Caki2 (cell line): ENCODE measurements around the gene KCTD4. TPM values are rescaled to one million over a fixed set of nuclear protein-coding genes. Genes with fewer than 3 reads are reported as not detected.

Experiments
- DNase-seq: peaks from one replicate; pipeline ENCODE4 v3.0.0-alpha.2; 2015; ENCODE audit warnings: low read depth
- in situ Hi-C: cut with HindIII; loops from 2 replicates; pipeline ENCODE4 v1.10.0; 2016; ENCODE audit warnings: low sequenced_read_pairs, low pct_unique_long_range_greater_than_20kb, mixed read lengths
- total RNA-seq: library from RNA; depleted of rRNA; stranded (reverse); fragments of >200 nt; shearing (Covaris generic); gene quantifications from 2 replicates; pipeline ENCODE4 v1.2.3, GENCODE V29; 2014; ENCODE audit warnings: low replicate concordance

The KCTD4 gene
- total RNA-seq, 1 experiment from 2014 or later = 2.2 TPM

DNA sequence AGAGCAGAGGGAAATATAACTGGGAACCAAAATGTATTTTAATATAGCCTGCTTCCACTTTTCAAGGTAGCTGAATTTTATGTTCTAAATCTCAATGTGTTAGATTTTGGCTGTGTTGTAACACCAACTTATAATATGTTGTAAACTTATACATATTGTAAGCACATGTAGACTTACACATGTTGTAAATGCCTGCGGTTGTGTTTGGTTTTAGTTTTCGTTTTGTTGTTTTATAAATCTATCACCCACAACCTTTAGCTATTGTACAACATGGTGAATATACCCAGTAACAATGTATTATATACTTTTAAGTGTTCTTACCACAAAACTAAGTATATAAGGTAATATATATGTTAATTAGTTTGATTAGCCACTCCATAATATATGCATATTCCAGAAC is 15.6 kb downstream of the KCTD4 start:
- in situ Hi-C loops = no loop called here
- no peak for DNase-seq

- in situ Hi-C loops = no loop called here
- DNase-seq = no peak
Measured at GRCh38 chr13:45184693-45185092, 16.2 kb downstream of the KCTD4 start.

- DNase-seq = no peak
- in situ Hi-C loops = no loop called here
Measured at GRCh38 chr13:45180713-45181601, 19.9 kb downstream of the KCTD4 start.

DNA sequence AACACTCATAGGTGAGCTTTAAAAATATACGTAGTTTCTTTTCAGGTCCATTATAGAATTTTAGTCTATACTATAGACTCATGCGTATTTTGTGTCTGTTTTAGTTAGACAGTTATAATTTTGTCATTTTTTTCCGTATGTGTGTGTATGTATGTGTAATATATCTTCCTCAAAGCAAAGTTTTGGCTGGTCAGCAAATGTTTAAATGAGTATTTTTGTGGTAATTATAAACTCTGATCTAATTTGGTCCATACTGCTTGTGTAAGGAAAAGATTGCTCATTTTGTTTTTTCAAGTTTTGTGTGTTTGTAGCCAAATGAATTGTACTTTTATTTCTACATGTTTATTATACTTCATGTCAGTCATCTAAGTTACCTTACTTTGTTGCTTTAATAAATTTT is 20.5 kb downstream of the KCTD4 start:
- in situ Hi-C loops = no loop called here
- no peak for DNase-seq

GRCh38 chr13:45179428-45179827 is 21.4 kb downstream of the KCTD4 start:
- in situ Hi-C loops = no loop called here
- DNase-seq = peak; percentile 53

GRCh38 chr13:45178349-45179162 is 22.3 kb downstream of the KCTD4 start:
- in situ Hi-C loops = no loop called here
- peak; percentile 75 for DNase-seq

- no peak for DNase-seq
- in situ Hi-C loops = no loop called here
Measured at GRCh38 chr13:45174478-45174877, 26.4 kb downstream of the KCTD4 start.

DNA sequence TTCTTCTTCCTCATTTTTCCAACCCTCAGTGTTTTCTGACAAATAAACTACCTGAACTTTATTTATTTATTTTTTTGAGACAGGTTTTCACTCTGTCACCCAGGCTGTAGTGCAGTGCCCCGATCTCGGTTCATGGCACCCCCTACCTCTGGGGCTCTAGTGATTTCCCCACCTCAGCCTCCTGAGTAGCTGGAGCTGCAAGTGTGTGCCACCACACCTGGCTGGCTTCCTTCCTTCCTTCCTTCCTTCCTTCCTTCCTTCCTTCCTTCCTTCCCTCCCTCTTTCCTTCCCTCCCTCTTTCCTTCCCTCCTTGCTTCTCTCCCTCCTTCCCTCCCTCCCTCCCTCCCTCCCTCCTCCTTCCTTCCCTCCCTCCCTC is 32.3 kb downstream of the KCTD4 start:
- DNase-seq = no peak
- in situ Hi-C loops = no loop called here

- DNase-seq = peak; percentile 53
- in situ Hi-C loops = no loop called here
Measured at GRCh38 chr13:45167611-45168554, 33.0 kb downstream of the KCTD4 start.

DNA sequence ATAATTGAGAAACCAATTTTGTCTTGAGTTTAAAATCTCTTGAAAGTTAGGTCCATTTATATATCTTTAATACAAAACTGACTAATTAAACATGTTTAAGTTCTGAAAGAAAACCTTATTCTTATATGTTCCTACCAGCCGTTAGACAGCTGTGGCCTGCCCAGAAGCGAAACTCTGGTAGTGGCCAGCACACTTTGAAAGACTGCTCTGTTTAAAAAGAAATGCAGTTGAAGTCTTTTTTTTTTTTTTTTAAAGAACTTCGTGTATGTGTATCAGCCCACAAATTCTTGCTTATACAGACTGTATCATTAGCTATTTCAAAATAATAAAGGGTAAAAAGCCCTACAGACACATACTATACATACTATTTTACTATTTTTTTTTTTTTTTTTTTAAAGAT is 34.0 kb downstream of the KCTD4 start:
- in situ Hi-C loops = no loop called here
- no peak for DNase-seq

GRCh38 chr13:45162821-45163220 is 38.0 kb downstream of the KCTD4 start:
- DNase-seq = peak; percentile 64
- in situ Hi-C loops = no loop called here

DNA sequence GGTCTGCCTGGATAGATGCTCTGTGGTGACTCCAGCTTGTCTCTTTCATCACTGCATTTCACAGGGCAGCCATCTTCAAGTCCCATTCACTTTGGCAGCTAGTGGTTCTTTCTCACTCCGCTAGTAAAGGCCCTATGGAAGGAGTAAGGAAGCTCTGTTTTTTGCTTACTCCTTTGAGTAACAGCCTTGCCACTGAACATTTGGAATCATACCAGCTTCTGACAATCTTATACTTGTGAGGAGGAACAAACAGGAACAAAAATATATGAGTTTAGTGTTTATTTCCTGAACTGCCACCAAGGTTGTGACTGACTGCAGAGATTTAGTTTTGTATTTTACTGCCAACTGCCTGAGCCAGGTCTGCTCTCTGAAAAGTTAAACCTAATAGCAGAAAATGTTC is 38.7 kb downstream of the KCTD4 start:
- in situ Hi-C loops = no loop called here
- no peak for DNase-seq

DNA sequence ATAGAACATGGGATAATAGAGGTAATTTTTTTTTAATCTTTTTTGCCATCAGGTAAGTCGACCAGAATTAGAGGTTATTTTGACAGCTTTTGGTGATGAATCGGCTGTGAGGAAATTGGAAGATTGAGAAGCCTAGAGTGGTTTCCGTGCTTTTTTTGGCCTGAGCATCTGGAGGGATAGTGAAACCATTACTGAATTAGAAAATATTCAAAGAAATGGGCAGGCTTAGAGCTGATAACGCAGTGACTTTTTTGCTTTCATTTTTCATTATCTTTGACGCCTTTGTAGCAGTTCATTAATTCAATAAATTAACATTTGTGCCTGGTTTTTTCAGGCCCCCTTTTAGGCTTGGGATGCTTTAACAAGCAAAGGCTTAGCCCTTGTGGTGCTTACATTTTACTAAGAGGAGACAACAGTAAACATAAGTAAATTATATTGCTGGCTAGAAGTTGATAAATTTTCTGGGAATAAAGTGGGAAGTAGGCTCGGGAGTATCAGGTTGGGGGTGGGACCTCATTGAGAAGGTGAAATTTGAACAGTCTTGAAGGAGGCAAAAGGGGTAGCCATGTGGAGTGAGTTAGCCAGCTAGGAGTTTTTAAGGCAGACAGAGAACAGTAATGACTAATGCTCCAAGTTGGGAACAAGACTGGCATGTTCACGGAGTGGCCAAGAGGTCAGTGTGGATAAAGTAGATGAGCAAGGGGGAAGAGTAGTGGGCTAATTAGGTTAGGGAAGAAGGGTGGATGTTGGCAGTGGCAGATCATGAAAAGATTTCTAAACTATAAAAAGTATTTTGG is 44.1 kb downstream of the KCTD4 start:
- no peak for DNase-seq
- in situ Hi-C loops = no loop called here

DNA sequence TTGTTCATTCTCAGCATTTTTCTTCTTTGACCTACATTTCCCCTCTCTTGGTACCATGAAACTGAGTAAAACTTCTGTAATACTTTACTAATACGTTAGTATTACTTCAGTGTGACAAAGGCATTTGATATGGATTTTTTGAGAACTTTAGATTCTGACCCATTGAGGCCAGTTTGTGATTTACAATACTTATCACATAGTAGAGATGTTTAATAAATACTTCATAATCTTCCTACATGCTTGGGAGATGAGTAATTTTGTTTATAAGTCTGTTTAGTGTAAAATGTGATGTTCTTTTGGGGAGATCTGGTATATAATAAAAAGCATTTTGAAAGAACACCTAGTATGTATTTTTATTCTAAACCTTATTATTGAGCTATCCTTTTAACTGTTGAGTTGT is 50.9 kb downstream of the KCTD4 start:
- DNase-seq = no peak
- in situ Hi-C loops = no loop called here

- in situ Hi-C loops = no loop called here
- no peak for DNase-seq
Measured at GRCh38 chr13:45143346-45143751, 57.5 kb downstream of the KCTD4 start.
